ENCODE measurements around the gene SLC30A3. TPM values are rescaled to one million over a fixed set of nuclear protein-coding genes. Genes with fewer than 3 reads are reported as not detected.

The SLC30A3 gene
- total and polyA plus RNA-seq, 2 of the 13 experiments (the other 11 are each of a cell fraction or from before 2014, with no cell fraction given) = 0.38 to 0.79 TPM

GRCh38 chr2:27211943-27212625, 50.8 kb downstream of the SLC30A3 start, which contains the start of the genes ATRAID and SLC5A6 (continued):
- TF ChIP-seq ZNF784 (CRISPR knock-in tag; IDR thresholded peaks at IDR 0.05; ENCODE audit: borderline replicate concordance) = peak; percentile 4; the same call in 1 of the 2 replicates
- TF ChIP-seq ASH2L (IDR thresholded peaks at IDR 0.05; ENCODE audit: insufficient read length, low read depth, low read length) = peak; percentile 79
- peak; percentile 93; the same call in 1 of the 2 replicates for TF ChIP-seq NFE2L1 (CRISPR knock-in tag; IDR thresholded peaks at IDR 0.05; ENCODE audit: borderline replicate concordance)
- no peak for TF ChIP-seq ZNF101 (CRISPR knock-in tag; IDR thresholded peaks at IDR 0.05; ENCODE audit: borderline replicate concordance, low read depth)
- TF ChIP-seq ZNF275 (CRISPR knock-in tag; IDR thresholded peaks at IDR 0.05; ENCODE audit: borderline replicate concordance) = peak; percentile 48; the same call in 1 of the 2 replicates
- TF ChIP-seq CHCHD3 (CRISPR knock-in tag; IDR thresholded peaks at IDR 0.05) = 0 out of 2 replicates have a peak, but pooled peaks have one; percentile 39
- peak; percentile 94; the same call in 1 of the 2 replicates for TF ChIP-seq ZNF138 (CRISPR knock-in tag; IDR thresholded peaks at IDR 0.05; ENCODE audit: low read depth)
- TF ChIP-seq ZNF850 (CRISPR knock-in tag; conservative IDR thresholded peaks at IDR 0.05) = peak; percentile 84; the same call in 1 of the 2 replicates
- TF ChIP-seq TBX3 (IDR thresholded peaks at IDR 0.05; ENCODE audit: borderline replicate concordance) = no peak
- no peak for TF ChIP-seq ZNF7 (CRISPR knock-in tag; IDR thresholded peaks at IDR 0.05)
- TF ChIP-seq TFAP4 (IDR thresholded peaks at IDR 0.05; ENCODE audit: borderline replicate concordance, low read depth) = no peak
- TF ChIP-seq KDM5B (CRISPR knock-in tag; IDR thresholded peaks at IDR 0.05; ENCODE audit: borderline replicate concordance) = peak; percentile 83; the same call in 1 of the 2 replicates
- no peak for TF ChIP-seq HNRNPUL1 (IDR thresholded peaks at IDR 0.05; ENCODE audit: low read depth, low read length)
- TF ChIP-seq ZFP91 (CRISPR knock-in tag; IDR thresholded peaks at IDR 0.05; ENCODE audit: borderline replicate concordance) = peak; percentile 92; the same call in 1 of the 2 replicates
- peak; percentile 70 for TF ChIP-seq POGK (CRISPR knock-in tag; conservative IDR thresholded peaks at IDR 0.05)
- TF ChIP-seq HNF1B (CRISPR knock-in tag; IDR thresholded peaks at IDR 0.05) = peak; percentile 80
- 0 out of 2 replicates have a peak, but pooled peaks have one; percentile 23 for TF ChIP-seq PPARG (CRISPR knock-in tag; conservative IDR thresholded peaks at IDR 0.05)
- no peak; the same call in 1 of the 2 replicates for TF ChIP-seq IRF9 (CRISPR knock-in tag; IDR thresholded peaks at IDR 0.05; ENCODE audit: borderline replicate concordance)
